Measurements from ENCODE around the gene PDE4D. TPM values are rescaled to one million over a fixed set of nuclear protein-coding genes. Genes with fewer than 3 reads are reported as not detected.

PDE4D gene
- total RNA-seq, 1 experiment from 2014 or later: 2.1 TPM

GRCh38 chr5:59152701-59153245 lies 740.8 kb downstream of the PDE4D start:
- no peaks in the 10 kb centered on the region for H3K4me1 ChIP-seq (ENCODE audit: insufficient read depth, low read length)
- Mint-ChIP-seq H3K27me3 (ENCODE audit: low read depth) (no peaks in the 10 kb centered on the region), H3K9me3 (peaks cover 0 to 1% of the 10 kb centered on the region in 2 experiments; a peak in 1 of 5 replicates), H3K27ac (no peak overlapping the region), H3K4me3 (no peak overlapping the region), H3K4me1 (peaks cover 8 to 9% of the 10 kb centered on the region in 2 experiments), H3K36me3 (ENCODE audit: insufficient read depth in 1 of 3, low read depth in 3 of 3) (no peaks in the 10 kb centered on the region; a peak in 1 of 7 replicates)
- no peaks in the 10 kb centered on the region for H3K23me2 ChIP-seq (ENCODE audit: insufficient read length, low read depth, low read length, poor library complexity, severe bottlenecking)
- H2BK20ac ChIP-seq (ENCODE audit: low read depth, low read length, poor library complexity, severe bottlenecking): no peak overlapping the region
- no peaks in the 10 kb centered on the region for H3K79me1 ChIP-seq (ENCODE audit: insufficient read depth, low read depth, low read length, poor library complexity, severe bottlenecking)
- H3K4ac ChIP-seq (ENCODE audit: low read depth, low read length): no peak overlapping the region
- no peak overlapping the region for H3K9ac ChIP-seq (ENCODE audit: extremely low read depth, insufficient read length, low read length)
- no peak overlapping the region for H2BK120ac ChIP-seq (ENCODE audit: low read depth, low read length, poor library complexity, severe bottlenecking)
- no peak overlapping the region for H2BK15ac ChIP-seq (ENCODE audit: low read depth, low read length)
- H3K56ac ChIP-seq (ENCODE audit: insufficient read length, low read depth, low read length): no peak overlapping the region
- no peak overlapping the region for H2BK12ac ChIP-seq (ENCODE audit: insufficient read length, low read depth, low read length)
- DNase-seq: no peak
- H2AFZ ChIP-seq (ENCODE audit: low read length): no peak overlapping the region
- no CpG with 5 or more reads among the region's 2 CpGs for WGBS (ENCODE audit: extremely low coverage, insufficient read length, low lambda C conversion rate)
- no peak overlapping the region for H3K14ac ChIP-seq (ENCODE audit: insufficient read depth, low read length)
- no peak overlapping the region for H3T11ph ChIP-seq (ENCODE audit: low read length)
- H4K91ac ChIP-seq (ENCODE audit: insufficient read length, low read depth, low read length): no peak overlapping the region
- H3K9me3 ChIP-seq (ENCODE audit: control insufficient read depth, low read depth, low read length): no peaks in the 10 kb centered on the region
- H4K8ac ChIP-seq (replicated peaks; ENCODE audit: insufficient read length, low read depth, low read length): no peak overlapping the region
- no peak overlapping the region for H3K27ac ChIP-seq (ENCODE audit: insufficient read length, low read depth, low read length)
- no peak for TF ChIP-seq CTCF (conservative IDR thresholded peaks at IDR 0.05)
- H4K20me1 ChIP-seq (ENCODE audit: control insufficient read depth, insufficient read depth, insufficient read length): no peaks in the 10 kb centered on the region
- H3K4me2 ChIP-seq (ENCODE audit: insufficient read depth, insufficient read length, low read length): no peak overlapping the region
- no peak overlapping the region for H3K23ac ChIP-seq (ENCODE audit: insufficient read length, low read depth, low read length)
- H2BK5ac ChIP-seq (ENCODE audit: insufficient read length, low read length): no peak overlapping the region
- H3K18ac ChIP-seq (ENCODE audit: insufficient read length, low read depth, low read length): no peak overlapping the region
- H2AK5ac ChIP-seq (ENCODE audit: insufficient read length, low read length): no peak overlapping the region
- no peaks in the 10 kb centered on the region for H3K79me2 ChIP-seq (ENCODE audit: insufficient read depth, low read length)
- H3K27me3 ChIP-seq (ENCODE audit: insufficient read depth, low read length): no peaks in the 10 kb centered on the region
- no peak overlapping the region for H4K5ac ChIP-seq (ENCODE audit: insufficient read length, low read depth, low read length)
